ENCODE results near the gene PCDHA7.
"Not testable (repeated sequence)": the region's sequence is repeated elsewhere in the genome, so short reads cannot be mapped to it uniquely, and the experiment has no call there.

PCDHA7 gene

DNA sequence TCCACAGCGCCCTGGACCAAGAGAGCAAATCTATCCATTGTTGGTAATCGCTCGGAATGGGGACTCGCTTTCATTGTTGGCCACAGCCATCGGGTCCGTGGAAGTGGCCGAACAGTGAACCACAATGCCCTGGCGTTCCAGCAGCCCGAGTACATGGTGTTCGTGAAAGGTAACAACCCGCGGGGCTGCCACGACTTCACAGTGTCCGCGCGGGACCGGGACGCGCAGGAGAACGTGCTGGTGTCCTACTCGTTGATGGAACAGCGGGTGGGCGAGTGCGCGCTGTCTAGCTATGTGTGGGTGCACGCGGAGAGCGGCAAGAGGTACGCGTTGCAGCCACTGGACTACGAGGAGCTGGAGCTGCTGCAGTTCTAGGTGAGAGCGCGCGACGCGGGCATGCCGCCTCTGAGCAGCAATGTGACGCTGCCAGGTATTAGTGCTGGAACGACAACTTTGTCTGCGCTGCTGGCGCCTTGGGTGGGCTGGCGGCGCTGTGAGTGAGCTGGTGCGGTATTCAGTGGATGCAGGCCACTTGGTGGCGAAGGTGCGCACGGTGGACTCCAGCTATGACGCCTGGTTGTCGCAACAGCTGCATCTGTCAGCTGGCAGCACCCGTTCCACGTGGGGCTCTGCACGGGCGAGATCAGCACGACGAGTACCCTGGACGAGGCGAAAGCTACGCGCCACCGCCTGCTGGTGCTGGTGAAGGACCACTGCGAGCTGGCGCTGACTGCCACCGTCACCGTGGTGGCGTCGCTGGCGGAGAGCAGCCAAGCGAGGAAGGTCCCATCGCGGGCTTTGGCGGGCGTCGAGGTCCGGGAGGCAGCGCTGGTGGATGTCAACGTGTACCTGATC, 28.6 kb downstream of the PCDHA7 start:
- no peak for DNase-seq

GRCh38 chr5:140868721-140869554, 34.9 kb downstream of the PCDHA7 start, which contains the start of gene PCDHA11:
PCDHA11 (plus strand) TSS chr5:140868957; CDS start chr5:140869104, 147 bp downstream.
- DNase-seq, result peak; percentile 7

- no peak for DNase-seq
Observed at GRCh38 chr5:140869555-140869886, 35.5 kb downstream of the PCDHA7 start.

DNA sequence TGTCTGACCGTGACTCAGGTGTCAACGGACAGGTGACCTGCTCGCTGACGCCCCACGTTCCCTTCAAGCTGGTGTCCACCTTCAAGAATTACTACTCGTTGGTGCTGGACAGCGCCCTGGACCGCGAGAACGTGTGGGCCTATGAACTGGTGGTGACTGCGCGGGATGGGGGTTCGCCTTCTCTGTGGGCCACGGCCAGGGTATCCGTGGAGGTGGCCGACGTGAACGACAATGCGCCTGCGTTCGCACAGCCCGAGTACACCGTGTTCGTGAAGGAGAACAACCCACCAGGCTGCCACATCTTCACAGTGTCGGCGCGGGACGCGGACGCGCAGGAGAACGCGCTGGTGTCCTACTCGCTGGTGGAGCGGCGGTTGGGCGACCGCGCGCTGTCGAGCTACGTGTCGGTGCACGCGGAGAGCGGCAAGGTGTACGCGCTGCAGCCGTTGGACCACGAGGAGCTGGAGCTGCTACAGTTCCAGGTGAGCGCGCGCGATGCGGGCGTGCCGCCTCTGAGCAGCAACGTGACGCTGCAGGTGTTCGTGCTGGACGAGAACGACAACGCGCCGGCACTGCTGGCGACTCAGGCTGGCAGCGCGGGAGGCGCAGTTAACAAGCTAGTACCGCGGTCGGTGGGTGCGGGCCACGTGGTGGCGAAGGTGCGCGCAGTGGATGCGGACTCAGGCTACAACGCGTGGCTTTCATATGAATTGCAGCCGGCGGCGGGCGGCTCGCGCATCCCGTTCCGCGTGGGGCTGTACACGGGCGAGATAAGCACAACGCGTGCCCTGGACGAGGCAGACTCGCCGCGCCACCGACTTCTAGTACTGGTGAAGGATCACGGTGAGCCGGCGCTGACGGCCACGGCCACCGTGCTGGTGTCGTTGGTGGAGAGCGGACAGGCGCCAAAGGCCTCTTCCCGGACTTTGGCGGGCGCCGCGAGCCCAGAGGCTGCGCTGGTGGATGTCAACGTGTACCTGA, 36.4 kb downstream of the PCDHA7 start:
- DNase-seq, result no peak

DNA sequence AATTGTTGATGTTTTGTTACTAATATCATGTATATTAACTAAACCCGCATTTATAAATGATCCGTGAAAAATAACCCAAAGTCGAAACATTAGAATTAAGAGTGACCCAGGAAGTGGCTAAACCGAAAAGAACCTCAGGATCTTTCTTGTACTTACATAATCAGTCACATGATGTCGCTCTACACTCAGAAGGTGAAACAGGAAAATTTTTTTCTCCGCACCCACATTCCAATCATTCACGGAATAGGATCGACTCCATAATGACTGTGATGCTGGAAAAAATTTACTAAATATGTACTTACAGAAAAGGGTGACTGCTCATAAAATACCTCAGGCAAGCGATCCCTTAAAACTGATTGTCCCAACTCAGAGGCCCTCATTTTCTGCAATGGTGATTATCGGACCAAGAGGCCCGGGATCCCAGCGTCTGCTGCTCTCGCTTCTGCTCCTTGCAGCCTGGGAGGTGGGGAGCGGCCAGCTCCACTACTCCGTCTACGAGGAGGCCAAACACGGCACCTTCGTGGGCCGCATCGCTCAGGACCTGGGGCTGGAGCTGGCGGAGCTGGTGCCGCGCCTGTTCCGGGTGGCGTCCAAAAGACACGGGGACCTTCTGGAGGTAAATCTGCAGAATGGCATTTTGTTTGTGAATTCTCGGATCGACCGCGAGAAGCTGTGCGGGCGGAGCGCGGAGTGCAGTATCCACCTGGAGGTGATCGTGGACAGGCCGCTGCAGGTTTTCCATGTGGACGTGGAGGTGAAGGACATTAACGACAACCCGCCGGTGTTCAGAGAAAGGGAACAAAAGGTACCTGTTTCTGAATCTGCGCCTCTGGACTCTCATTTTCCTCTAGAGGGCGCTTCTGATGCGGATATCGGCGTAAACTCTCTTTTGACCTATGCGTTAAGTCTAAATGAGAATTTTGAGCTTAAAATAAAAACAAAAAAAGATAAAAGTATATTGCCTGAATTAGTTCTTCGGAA, 41.3 kb downstream of the PCDHA7 start, which contains the start of gene PCDHA12:
Gene PCDHA12 (plus strand): TSS at position 224 of the 981 bp plus-strand sequence. CDS start 165 bp downstream, at position 389.
- DNase-seq, result peak; percentile 3

DNA sequence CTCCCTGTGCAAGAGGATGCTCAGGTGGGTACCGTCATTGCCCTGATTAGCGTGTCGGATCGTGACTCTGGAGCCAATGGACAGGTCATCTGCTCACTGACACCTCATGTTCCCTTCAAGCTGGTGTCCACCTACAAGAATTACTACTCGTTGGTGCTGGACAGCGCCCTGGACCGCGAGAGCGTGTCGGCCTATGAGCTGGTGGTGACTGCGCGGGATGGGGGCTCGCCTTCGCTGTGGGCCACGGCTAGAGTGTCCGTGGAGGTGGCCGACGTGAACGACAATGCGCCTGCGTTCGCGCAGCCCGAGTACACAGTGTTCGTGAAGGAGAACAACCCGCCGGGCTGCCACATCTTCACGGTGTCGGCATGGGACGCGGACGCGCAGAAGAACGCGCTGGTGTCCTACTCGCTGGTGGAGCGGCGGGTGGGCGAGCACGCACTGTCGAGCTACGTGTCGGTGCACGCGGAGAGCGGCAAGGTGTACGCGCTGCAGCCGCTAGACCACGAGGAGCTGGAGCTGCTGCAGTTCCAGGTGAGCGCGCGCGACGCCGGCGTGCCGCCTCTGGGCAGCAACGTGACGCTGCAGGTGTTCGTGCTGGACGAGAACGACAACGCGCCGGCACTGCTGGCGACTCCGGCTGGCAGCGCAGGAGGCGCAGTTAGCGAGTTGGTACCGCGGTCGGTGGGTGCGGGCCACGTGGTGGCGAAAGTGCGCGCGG, 42.6 kb downstream of the PCDHA7 start:
- DNase-seq, result not testable (repeated sequence)

- DNase-seq, result no peak
Observed at GRCh38 chr5:140877262-140877581, 43.2 kb downstream of the PCDHA7 start.

GRCh38 chr5:140881889-140882590, 48.0 kb downstream of the PCDHA7 start, which contains the start of gene PCDHA13:
PCDHA13 (plus strand) TSS chr5:140882124; CDS start chr5:140882269, 145 bp downstream.
- no peak for DNase-seq

DNA sequence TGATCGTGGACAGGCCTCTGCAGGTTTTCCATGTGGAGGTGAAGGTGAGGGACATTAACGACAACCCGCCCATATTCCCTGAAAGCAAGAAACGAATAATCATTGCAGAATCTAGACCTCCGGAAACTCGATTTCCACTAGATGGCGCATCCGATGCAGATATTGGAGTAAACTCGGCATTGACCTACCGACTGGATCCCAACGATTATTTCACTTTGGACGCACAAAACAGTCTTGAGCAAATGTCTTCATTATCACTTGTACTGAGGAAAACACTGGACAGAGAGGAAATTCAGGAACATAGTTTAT, 48.5 kb downstream of the PCDHA7 start:
- peak; percentile 6 for DNase-seq

- DNase-seq, result no peak
Observed at GRCh38 chr5:140883373-140883772, 49.3 kb downstream of the PCDHA7 start.

DNA sequence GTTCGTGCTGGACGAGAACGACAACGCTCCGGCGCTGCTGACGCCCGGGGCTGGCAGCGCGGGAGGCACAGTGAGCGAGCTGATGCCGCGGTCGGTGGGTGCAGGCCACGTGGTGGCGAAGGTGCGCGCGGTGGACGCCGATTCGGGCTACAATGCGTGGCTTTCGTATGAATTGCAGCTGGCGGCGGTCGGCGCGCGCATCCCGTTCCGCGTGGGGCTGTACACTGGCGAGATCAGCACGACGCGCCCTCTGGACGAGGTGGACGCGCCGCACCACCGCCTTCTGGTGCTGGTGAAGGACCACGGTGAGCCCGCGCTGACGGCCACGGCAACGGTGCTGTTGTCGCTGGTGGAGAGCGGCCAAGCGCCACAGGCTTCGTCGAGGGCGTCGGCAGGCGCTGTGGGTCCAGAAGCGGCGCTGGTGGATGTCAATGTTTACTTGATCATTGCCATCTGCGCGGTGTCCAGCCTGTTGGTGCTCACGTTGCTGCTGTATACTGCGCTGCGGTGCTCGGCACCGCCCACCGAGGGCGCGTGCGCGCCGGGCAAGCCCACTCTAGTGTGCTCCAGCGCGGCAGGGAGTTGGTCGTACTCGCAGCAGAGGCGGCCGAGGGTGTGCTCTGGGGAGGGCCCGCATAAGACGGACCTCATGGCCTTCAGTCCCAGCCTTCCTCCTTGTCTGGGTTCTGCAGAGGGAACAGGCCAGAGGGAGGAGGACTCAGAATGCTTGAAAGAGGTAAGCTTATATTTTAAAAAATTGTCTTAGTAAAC, 50.0 kb downstream of the PCDHA7 start:
- no peak for DNase-seq

Data from EL (cell line).